Stimulated activated CD8-positive, alpha-beta memory T cell treated with anti-CD3 and anti-CD28 coated beads, Interleukin-7, amount 100 ng/mL, for 1 hour (primary cell): Measurements from ENCODE around the gene TMEM119.
"Not testable (repeated sequence)": the region's sequence is repeated elsewhere in the genome, so short reads cannot be mapped to it uniquely, and the experiment has no call there.

Experiments used
- DNase-seq, 2 donors: peaks; one replicate each; pipeline ENCODE4 v3.0.0-alpha.2; 2020; ENCODE audit warnings: low read depth in 2 of 2

The TMEM119 gene

DNA sequence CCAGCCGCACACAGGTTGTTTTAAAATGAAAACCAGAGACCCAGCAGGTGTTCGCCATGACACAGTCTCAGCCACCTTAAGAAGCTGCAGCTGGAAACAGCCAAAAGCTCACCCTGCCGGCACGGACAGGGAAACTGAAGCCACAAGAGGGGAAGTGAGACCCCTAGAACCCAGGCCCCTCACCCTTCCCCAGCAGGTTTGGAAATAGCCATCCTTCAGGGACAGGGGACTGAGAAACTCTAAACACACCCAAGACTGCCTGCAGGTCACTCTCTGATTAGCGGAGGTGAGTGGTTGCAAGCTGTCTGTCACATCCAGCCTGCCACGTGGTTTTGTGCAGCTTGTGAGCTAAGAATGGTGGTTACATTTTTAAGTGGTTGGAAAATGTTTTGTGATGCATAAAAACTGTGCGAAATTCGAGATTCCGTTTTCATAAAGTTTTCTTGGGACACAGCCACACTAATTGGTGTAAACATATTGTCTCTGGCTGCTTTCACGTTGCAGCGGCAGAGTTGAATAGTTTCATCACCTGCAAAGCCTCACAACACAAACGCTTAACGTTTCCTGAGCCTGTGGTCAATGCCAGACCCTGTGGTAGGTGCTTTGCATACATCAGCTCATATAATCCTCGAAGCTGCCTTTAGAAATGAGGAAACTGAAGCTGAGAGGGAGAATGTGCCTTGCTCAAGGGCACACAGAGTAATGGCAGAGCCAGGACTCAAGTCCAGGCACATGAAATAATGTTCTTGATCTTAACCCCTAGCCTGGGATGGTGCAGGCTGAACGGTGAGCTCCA lies 37.5 kb upstream of the TMEM119 start:
- no peak for DNase-seq

- no peak for DNase-seq
These were observed 36.5 kb upstream of the TMEM119 start for GRCh38 chr12:108634341-108634751.

GRCh38 chr12:108633534-108634248 lies 35.8 kb upstream of the TMEM119 start, which contains the start of gene SELPLG:
TSS of gene SELPLG (minus strand) at chr12:108633894. CDS start at chr12:108624307, 9,587 bp downstream.
- peak; percentile 56 to 68 for DNase-seq

GRCh38 chr12:108633081-108633533 lies 35.2 kb upstream of the TMEM119 start:
- DNase-seq, result no peak

- DNase-seq, result not testable (repeated sequence)
These were observed 33.4 kb upstream of the TMEM119 start for GRCh38 chr12:108631261-108631660.

- no peak for DNase-seq
These were observed 32.8 kb upstream of the TMEM119 start for GRCh38 chr12:108630481-108631207.

DNA sequence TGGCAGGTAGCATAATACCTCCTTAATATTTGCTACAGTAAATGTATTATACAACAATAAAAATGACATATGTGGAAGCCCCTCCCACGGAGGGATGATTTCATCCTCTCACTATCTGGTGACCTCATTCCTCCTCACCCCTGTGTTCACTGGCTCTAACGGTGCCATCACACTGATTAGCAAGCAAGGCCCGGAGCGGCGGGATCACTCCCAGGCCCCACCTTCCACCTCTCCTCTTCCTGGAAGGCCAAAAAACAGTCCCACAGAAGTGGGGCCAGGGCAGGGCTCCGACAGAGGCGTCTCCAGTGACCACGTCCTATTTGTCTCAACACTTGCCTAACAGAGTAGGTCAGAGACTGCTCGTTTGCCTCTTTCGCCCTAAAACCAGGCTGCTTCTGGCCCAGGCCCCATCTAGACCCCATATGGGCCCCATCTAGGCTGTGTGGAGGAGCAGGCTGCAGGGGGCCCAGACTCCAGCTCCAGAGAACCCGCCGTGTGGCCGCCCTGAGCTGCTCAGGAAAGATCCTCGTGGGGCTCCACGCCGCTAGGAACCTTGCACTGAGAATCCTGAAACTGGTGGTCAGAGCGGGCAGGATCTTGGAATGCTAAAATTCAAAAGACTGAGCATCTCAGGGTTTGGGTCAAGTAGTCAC lies 32.1 kb upstream of the TMEM119 start:
- DNase-seq, result no peak

DNA sequence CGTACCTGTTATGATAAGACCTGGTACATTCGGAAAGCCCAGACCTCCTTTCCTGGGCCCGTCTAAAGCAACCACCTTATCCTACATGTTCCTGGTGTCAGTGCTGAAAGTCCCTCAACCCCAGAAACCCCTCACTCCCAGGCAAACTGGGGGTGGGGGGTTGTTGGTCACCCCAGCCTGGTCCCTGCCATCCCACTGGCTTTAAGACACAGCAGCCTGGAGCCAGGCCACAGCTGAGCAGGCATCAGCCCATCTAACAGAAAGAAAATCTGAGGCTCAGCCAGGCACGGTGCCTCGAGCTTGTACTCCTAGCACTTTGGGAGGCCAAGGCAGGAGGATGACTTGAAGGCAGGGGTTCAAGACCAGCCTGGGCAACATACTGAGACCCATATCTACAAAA lies 31.3 kb upstream of the TMEM119 start:
- no peak for DNase-seq

- DNase-seq, result no peak
These were observed 29.4 kb upstream of the TMEM119 start for GRCh38 chr12:108627134-108627920.

GRCh38 chr12:108625228-108625627 lies 27.3 kb upstream of the TMEM119 start:
- no peak for DNase-seq

- DNase-seq, result no peak
These were observed 25.7 kb upstream of the TMEM119 start for GRCh38 chr12:108623577-108623976.

DNA sequence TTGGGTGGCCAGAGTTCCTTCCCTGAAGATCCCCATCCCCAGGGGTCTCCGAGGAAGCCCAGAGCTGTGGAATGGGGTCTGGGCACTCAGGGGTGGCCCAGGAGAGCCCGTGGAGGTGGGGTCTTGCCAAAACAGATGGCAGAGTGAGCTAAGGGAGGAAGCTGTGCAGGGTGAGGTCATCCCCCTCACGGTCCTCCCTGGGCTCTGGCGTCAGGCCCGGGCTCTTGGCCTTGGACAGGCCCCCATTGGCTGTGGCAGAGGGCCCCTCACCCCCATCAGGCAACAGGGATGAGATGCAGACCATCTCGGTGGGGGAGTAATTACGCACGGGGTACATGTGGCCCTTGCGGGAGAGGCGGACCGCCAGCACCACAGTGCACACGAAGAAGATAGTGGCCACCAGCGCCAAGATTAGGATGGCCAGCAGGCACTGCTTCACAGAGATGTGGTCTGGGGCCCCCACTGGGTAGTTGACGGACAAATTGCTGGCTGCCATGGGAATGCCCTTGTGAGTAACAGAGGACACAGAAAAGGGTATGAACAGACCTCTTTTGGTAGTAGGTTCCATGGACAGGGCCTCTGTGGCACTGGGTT lies 25.1 kb upstream of the TMEM119 start:
- DNase-seq, result no peak

DNA sequence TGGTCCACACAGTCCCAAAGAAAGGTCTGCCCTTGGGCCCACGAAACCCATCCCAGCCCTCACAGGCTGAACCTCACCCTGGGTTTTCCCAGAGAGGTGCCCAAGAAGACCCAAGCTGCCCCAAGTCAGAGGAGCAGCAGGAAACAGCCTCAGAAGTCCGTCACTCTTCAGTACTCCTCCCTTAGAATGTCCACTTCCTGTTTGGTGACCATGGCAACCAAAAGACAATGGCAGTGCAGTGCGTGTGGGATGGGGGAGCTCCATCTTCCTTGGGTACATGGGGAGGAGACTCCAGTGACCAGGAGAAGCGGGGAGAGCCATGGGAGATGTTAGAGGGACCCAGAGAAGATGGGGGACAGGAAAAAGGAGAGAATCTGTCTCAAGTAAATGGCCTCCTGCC lies 24.5 kb upstream of the TMEM119 start:
- DNase-seq, result no peak

GRCh38 chr12:108621161-108621560 lies 23.3 kb upstream of the TMEM119 start:
- no peak for DNase-seq

DNA sequence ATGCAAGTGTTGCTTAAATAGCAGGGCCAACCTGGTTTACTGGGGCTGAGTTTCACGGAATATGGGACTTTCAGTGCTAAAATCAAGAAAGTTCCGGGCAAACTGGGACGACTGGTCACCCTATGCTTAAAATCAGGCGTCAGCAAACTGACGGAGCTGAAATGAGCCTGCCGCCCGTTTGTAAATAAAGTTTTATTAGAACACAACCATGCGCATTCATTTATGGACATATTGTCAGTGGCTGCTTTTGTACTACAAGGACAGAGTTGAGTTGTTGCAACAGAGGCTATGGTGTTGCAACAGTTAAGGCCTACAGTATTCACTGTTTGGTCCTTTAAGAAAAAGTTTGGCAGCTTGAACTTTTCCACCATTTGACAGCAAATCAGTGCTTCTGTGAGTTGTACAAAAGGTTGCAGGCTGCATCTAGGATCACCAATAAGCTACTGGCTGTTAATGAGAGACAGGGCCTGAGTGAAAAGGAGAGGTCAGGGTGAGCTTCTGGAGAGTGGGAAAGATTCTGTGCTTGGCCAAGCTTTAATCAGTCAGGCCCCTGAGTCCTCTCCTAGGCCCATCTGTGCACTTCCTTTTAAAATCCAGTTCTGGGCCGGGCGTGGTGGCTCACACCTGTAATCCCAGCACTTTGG lies 22.5 kb upstream of the TMEM119 start:
- DNase-seq, result no peak

DNA sequence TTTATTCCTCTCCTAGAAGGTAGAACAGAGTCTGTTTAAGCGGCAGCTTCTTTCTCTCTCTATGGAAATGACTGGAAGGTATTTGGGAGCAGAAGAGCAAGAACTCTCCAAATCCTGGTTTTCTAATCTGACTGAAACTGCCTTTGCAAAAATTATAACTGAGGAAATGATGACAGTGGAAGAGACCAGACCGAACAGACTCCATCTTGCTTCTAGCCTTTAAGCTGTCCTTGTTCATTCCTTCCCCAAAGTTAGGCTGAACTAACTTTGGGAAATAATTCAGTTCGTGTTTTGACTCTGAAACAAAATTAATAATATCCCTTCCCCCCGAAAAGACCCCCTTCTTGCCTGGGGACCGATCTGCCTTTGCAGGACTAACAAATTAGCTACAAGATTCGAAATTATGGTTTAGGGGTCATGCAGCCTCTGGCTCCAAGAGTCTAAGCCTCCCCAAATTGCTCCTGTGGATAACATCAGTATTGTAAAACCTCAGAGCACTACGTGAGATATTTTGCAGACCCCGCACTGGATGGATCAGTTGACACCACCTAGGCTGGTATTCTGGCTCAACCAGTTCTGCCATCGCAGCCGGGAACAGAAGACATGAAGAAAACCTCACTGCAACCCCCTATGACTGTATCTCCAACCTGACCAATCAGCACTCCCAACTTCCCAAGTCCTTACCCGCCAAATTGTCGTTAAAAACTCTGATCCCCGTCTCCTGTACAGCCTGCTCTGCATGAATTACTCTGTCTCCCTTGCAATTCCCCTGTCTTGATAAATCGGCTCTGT lies 21.7 kb upstream of the TMEM119 start:
- no peak for DNase-seq

GRCh38 chr12:108618953-108619274 lies 21.0 kb upstream of the TMEM119 start:
- DNase-seq, result not testable (repeated sequence)

GRCh38 chr12:108618079-108618952 lies 20.4 kb upstream of the TMEM119 start:
- peak; percentile 52 to 58 for DNase-seq
